Measurements from ENCODE around the gene OVOL2. TPM values are rescaled to one million over a fixed set of nuclear protein-coding genes. Genes with fewer than 3 reads are reported as not detected.

The OVOL2 gene
- total RNA-seq, 1 experiment from 2014 or later = not detected

GRCh38 chr20:18016772-18017171 is 40.9 kb downstream of the OVOL2 start:
- H3K4me3 ChIP-seq = no peak overlapping the region
- H3K4me1 ChIP-seq (replicated peaks) = no peaks in the 10 kb centered on the region
- no peak for DNase-seq (ENCODE audit: low read depth in 1 of 2, low spot score in 2 of 2)
- H3K36me3 ChIP-seq = no peaks in the 10 kb centered on the region
- H3K9me3 ChIP-seq (replicated peaks) = no peaks in the 10 kb centered on the region
- no peak overlapping the region for H3K27ac ChIP-seq
- H3K27me3 ChIP-seq (replicated peaks) = no peaks in the 10 kb centered on the region

- DNase-seq (ENCODE audit: low read depth in 1 of 2, low spot score in 2 of 2) = no peak
- H3K4me3 ChIP-seq = no peak overlapping the region
- H3K4me1 ChIP-seq (replicated peaks) = no peaks in the 10 kb centered on the region
- no peaks in the 10 kb centered on the region for H3K36me3 ChIP-seq
- no peak overlapping the region for H3K27ac ChIP-seq
- no peaks in the 10 kb centered on the region for H3K27me3 ChIP-seq (replicated peaks)
- H3K9me3 ChIP-seq (replicated peaks) = no peaks in the 10 kb centered on the region
These were observed 43.3 kb downstream of the OVOL2 start for GRCh38 chr20:18014411-18014810.

GRCh38 chr20:18012901-18013300 is 44.8 kb downstream of the OVOL2 start:
- no peak for DNase-seq (ENCODE audit: low read depth in 1 of 2, low spot score in 2 of 2)
- Histone ChIP-seq H3K4me1 (replicated peaks) (no peaks in the 10 kb centered on the region), H3K27me3 (replicated peaks) (no peaks in the 10 kb centered on the region), H3K4me3 (no peak overlapping the region), H3K36me3 (no peaks in the 10 kb centered on the region), H3K9me3 (replicated peaks) (no peaks in the 10 kb centered on the region), H3K27ac (no peak overlapping the region)

GRCh38 chr20:18011951-18012645 is 45.6 kb downstream of the OVOL2 start:
- Histone ChIP-seq H3K27ac (no peak overlapping the region), H3K36me3 (no peaks in the 10 kb centered on the region), H3K4me1 (replicated peaks) (no peaks in the 10 kb centered on the region), H3K4me3 (no peak overlapping the region), H3K27me3 (replicated peaks) (no peaks in the 10 kb centered on the region), H3K9me3 (replicated peaks) (no peaks in the 10 kb centered on the region)
- DNase-seq (ENCODE audit: low read depth in 1 of 2, low spot score in 2 of 2) = no peak

- Histone ChIP-seq H3K9me3 (replicated peaks) (no peaks in the 10 kb centered on the region), H3K36me3 (no peaks in the 10 kb centered on the region), H3K4me1 (replicated peaks) (no peaks in the 10 kb centered on the region), H3K4me3 (no peak overlapping the region), H3K27me3 (replicated peaks) (no peaks in the 10 kb centered on the region), H3K27ac (no peak overlapping the region)
- no peak for DNase-seq (ENCODE audit: low read depth in 1 of 2, low spot score in 2 of 2)
These were observed 46.2 kb downstream of the OVOL2 start for GRCh38 chr20:18011482-18011881.

GRCh38 chr20:18009116-18009515 is 48.6 kb downstream of the OVOL2 start:
- H3K4me1 ChIP-seq (replicated peaks) = no peaks in the 10 kb centered on the region
- H3K27me3 ChIP-seq (replicated peaks) = no peaks in the 10 kb centered on the region
- H3K36me3 ChIP-seq = no peaks in the 10 kb centered on the region
- DNase-seq (ENCODE audit: low read depth in 1 of 2, low spot score in 2 of 2) = no peak
- no peaks in the 10 kb centered on the region for H3K9me3 ChIP-seq (replicated peaks)
- H3K27ac ChIP-seq = no peak overlapping the region
- no peak overlapping the region for H3K4me3 ChIP-seq

GRCh38 chr20:18007534-18008292 is 50.0 kb downstream of the OVOL2 start:
- no peak overlapping the region for H3K4me3 ChIP-seq
- no peaks in the 10 kb centered on the region for H3K4me1 ChIP-seq (replicated peaks)
- H3K9me3 ChIP-seq (replicated peaks) = no peaks in the 10 kb centered on the region
- no peak for DNase-seq (ENCODE audit: low read depth in 1 of 2, low spot score in 2 of 2)
- H3K36me3 ChIP-seq = no peaks in the 10 kb centered on the region
- H3K27me3 ChIP-seq (replicated peaks) = no peaks in the 10 kb centered on the region
- H3K27ac ChIP-seq = no peak overlapping the region

GRCh38 chr20:18006684-18007083 is 51.0 kb downstream of the OVOL2 start:
- H3K36me3 ChIP-seq = no peaks in the 10 kb centered on the region
- H3K9me3 ChIP-seq (replicated peaks) = no peaks in the 10 kb centered on the region
- H3K4me3 ChIP-seq = no peak overlapping the region
- H3K27ac ChIP-seq = no peak overlapping the region
- no peak for DNase-seq (ENCODE audit: low read depth in 1 of 2, low spot score in 2 of 2)
- H3K4me1 ChIP-seq (replicated peaks) = no peaks in the 10 kb centered on the region
- H3K27me3 ChIP-seq (replicated peaks) = no peaks in the 10 kb centered on the region

GRCh38 chr20:18005990-18006364 is 51.7 kb downstream of the OVOL2 start:
- H3K9me3 ChIP-seq (replicated peaks) = no peaks in the 10 kb centered on the region
- DNase-seq (ENCODE audit: low read depth in 1 of 2, low spot score in 2 of 2) = no peak
- no peak overlapping the region for H3K4me3 ChIP-seq
- no peaks in the 10 kb centered on the region for H3K36me3 ChIP-seq
- H3K27ac ChIP-seq = no peak overlapping the region
- H3K27me3 ChIP-seq (replicated peaks) = no peaks in the 10 kb centered on the region
- no peaks in the 10 kb centered on the region for H3K4me1 ChIP-seq (replicated peaks)

GRCh38 chr20:18005170-18005989 is 52.3 kb downstream of the OVOL2 start:
- H3K4me1 ChIP-seq (replicated peaks) = no peaks in the 10 kb centered on the region
- no peaks in the 10 kb centered on the region for H3K9me3 ChIP-seq (replicated peaks)
- no peak overlapping the region for H3K4me3 ChIP-seq
- no peaks in the 10 kb centered on the region for H3K36me3 ChIP-seq
- H3K27me3 ChIP-seq (replicated peaks) = no peaks in the 10 kb centered on the region
- no peak overlapping the region for H3K27ac ChIP-seq
- DNase-seq (ENCODE audit: low read depth in 1 of 2, low spot score in 2 of 2) = no peak

GRCh38 chr20:18004384-18005031 is 53.2 kb downstream of the OVOL2 start:
- Histone ChIP-seq H3K4me1 (replicated peaks) (no peaks in the 10 kb centered on the region), H3K27ac (no peak overlapping the region), H3K27me3 (replicated peaks) (no peaks in the 10 kb centered on the region), H3K36me3 (no peaks in the 10 kb centered on the region), H3K9me3 (replicated peaks) (no peaks in the 10 kb centered on the region), H3K4me3 (no peak overlapping the region)
- no peak for DNase-seq (ENCODE audit: low read depth in 1 of 2, low spot score in 2 of 2)

GRCh38 chr20:18003897-18004296 is 53.8 kb downstream of the OVOL2 start:
- no peak overlapping the region for H3K27ac ChIP-seq
- H3K36me3 ChIP-seq = no peaks in the 10 kb centered on the region
- no peaks in the 10 kb centered on the region for H3K9me3 ChIP-seq (replicated peaks)
- no peak overlapping the region for H3K4me3 ChIP-seq
- no peaks in the 10 kb centered on the region for H3K27me3 ChIP-seq (replicated peaks)
- DNase-seq (ENCODE audit: low read depth in 1 of 2, low spot score in 2 of 2) = no peak
- no peaks in the 10 kb centered on the region for H3K4me1 ChIP-seq (replicated peaks)

- Histone ChIP-seq H3K9me3 (replicated peaks) (no peaks in the 10 kb centered on the region), H3K27ac (no peak overlapping the region), H3K4me1 (replicated peaks) (no peaks in the 10 kb centered on the region), H3K27me3 (replicated peaks) (no peaks in the 10 kb centered on the region), H3K36me3 (no peaks in the 10 kb centered on the region), H3K4me3 (no peak overlapping the region)
- no peak for DNase-seq (ENCODE audit: low read depth in 1 of 2, low spot score in 2 of 2)
These were observed 56.4 kb downstream of the OVOL2 start for GRCh38 chr20:18001131-18001921.
